Measurements from ENCODE around the gene PLXNA3. TPM values are rescaled to one million over a fixed set of nuclear protein-coding genes. Genes with fewer than 3 reads are reported as not detected.

The PLXNA3 gene
- total RNA-seq, 1 donor from 2014 or later, result 108 TPM

- H3K9me3 Mint-ChIP-seq (ENCODE audit: unreplicated experiment), result peaks cover 4% of the 10 kb centered on the region
- no peak for TF ChIP-seq CTCF (IDR thresholded peaks at IDR 0.05)
- H3K27ac Mint-ChIP-seq (ENCODE audit: unreplicated experiment), result no peak overlapping the region
- H3K4me3 Mint-ChIP-seq (ENCODE audit: unreplicated experiment), result no peak overlapping the region
- no peaks in the 10 kb centered on the region for H3K27me3 Mint-ChIP-seq (ENCODE audit: unreplicated experiment)
- DNase-seq (ENCODE audit: extremely low spot score, unreplicated experiment), result no peak
- H3K36me3 Mint-ChIP-seq (ENCODE audit: unreplicated experiment), result no peaks in the 10 kb centered on the region
- H3K4me1 Mint-ChIP-seq (ENCODE audit: unreplicated experiment), result peaks cover 20% of the 10 kb centered on the region
Observed at GRCh38 chrX:154430479-154430878, 27.6 kb upstream of the PLXNA3 start.

- Mint-ChIP-seq H3K27me3 (ENCODE audit: unreplicated experiment) (no peaks in the 10 kb centered on the region), H3K4me3 (ENCODE audit: unreplicated experiment) (no peak overlapping the region), H3K4me1 (ENCODE audit: unreplicated experiment) (peaks cover 20% of the 10 kb centered on the region), H3K36me3 (ENCODE audit: unreplicated experiment) (no peaks in the 10 kb centered on the region), H3K9me3 (ENCODE audit: unreplicated experiment) (peaks cover 4% of the 10 kb centered on the region), H3K27ac (ENCODE audit: unreplicated experiment) (no peak overlapping the region)
- DNase-seq (ENCODE audit: extremely low spot score, unreplicated experiment), result no peak
- TF ChIP-seq CTCF (IDR thresholded peaks at IDR 0.05), result no peak
Observed at GRCh38 chrX:154430916-154431315, 27.2 kb upstream of the PLXNA3 start.

- peaks cover 22% of the 10 kb centered on the region for H3K4me1 Mint-ChIP-seq (ENCODE audit: unreplicated experiment)
- H3K27me3 Mint-ChIP-seq (ENCODE audit: unreplicated experiment), result no peaks in the 10 kb centered on the region
- H3K9me3 Mint-ChIP-seq (ENCODE audit: unreplicated experiment), result peaks cover 4% of the 10 kb centered on the region
- TF ChIP-seq CTCF (IDR thresholded peaks at IDR 0.05), result no peak
- H3K36me3 Mint-ChIP-seq (ENCODE audit: unreplicated experiment), result no peaks in the 10 kb centered on the region
- H3K4me3 Mint-ChIP-seq (ENCODE audit: unreplicated experiment), result no peak overlapping the region
- no peak overlapping the region for H3K27ac Mint-ChIP-seq (ENCODE audit: unreplicated experiment)
- no peak for DNase-seq (ENCODE audit: extremely low spot score, unreplicated experiment)
Observed at GRCh38 chrX:154431341-154431740, 26.7 kb upstream of the PLXNA3 start.

GRCh38 chrX:154432210-154432609 is 25.9 kb upstream of the PLXNA3 start:
- no peak overlapping the region for H3K27ac Mint-ChIP-seq (ENCODE audit: unreplicated experiment)

GRCh38 chrX:154433605-154434004 is 24.5 kb upstream of the PLXNA3 start:
- H3K4me3 Mint-ChIP-seq (ENCODE audit: unreplicated experiment), result no peak overlapping the region
- no peak overlapping the region for H3K27ac Mint-ChIP-seq (ENCODE audit: unreplicated experiment)
- H3K36me3 Mint-ChIP-seq (ENCODE audit: unreplicated experiment), result no peaks in the 10 kb centered on the region
- no peaks in the 10 kb centered on the region for H3K27me3 Mint-ChIP-seq (ENCODE audit: unreplicated experiment)
- DNase-seq (ENCODE audit: extremely low spot score, unreplicated experiment), result no peak
- peaks cover 22% of the 10 kb centered on the region for H3K4me1 Mint-ChIP-seq (ENCODE audit: unreplicated experiment)
- no peak for TF ChIP-seq CTCF (IDR thresholded peaks at IDR 0.05)
- peaks cover 4% of the 10 kb centered on the region for H3K9me3 Mint-ChIP-seq (ENCODE audit: unreplicated experiment)

More at GRCh38 chrX:154432210-154432609, 25.9 kb upstream of the PLXNA3 start:
- Mint-ChIP-seq H3K36me3 (ENCODE audit: unreplicated experiment) (no peaks in the 10 kb centered on the region), H3K4me3 (ENCODE audit: unreplicated experiment) (no peak overlapping the region), H3K4me1 (ENCODE audit: unreplicated experiment) (peaks cover 23% of the 10 kb centered on the region), H3K9me3 (ENCODE audit: unreplicated experiment) (peaks cover 4% of the 10 kb centered on the region), H3K27me3 (ENCODE audit: unreplicated experiment) (no peaks in the 10 kb centered on the region)
- DNase-seq (ENCODE audit: extremely low spot score, unreplicated experiment), result no peak
- no peak for TF ChIP-seq CTCF (IDR thresholded peaks at IDR 0.05)

Data from osteocyte (in vitro differentiated cells).